Breast epithelium (tissue), 3 donors: ENCODE results near the gene MOCS2.

Source experiments
- POLR2A ChIP-seq: fragments of 450-650 bp; IDR thresholded peaks from one replicate; pipeline ENCODE4 v1.6.1; 2016; ENCODE audit warnings: antibody characterized with exemption, mild to moderate bottlenecking, moderate library complexity
- POLR2AphosphoS5 ChIP-seq, 3 donors: sonication (generic); formaldehyde crosslinking; IDR thresholded peaks; one replicate each; pipeline ENCODE4 v1.6.1; 2017; ENCODE audit warnings: antibody characterized with exemption in 3 of 3
- TF ChIP-seq, protein P1 (sequence below), 3 donors: fragments of 450-650 bp; IDR thresholded peaks; one replicate each; pipeline ENCODE4 v1.5.1; 2016 to 2017; ENCODE audit warnings: antibody characterized with exemption in 3 of 3, mild to moderate bottlenecking in 3 of 3, moderate library complexity in 3 of 3

DNA sequence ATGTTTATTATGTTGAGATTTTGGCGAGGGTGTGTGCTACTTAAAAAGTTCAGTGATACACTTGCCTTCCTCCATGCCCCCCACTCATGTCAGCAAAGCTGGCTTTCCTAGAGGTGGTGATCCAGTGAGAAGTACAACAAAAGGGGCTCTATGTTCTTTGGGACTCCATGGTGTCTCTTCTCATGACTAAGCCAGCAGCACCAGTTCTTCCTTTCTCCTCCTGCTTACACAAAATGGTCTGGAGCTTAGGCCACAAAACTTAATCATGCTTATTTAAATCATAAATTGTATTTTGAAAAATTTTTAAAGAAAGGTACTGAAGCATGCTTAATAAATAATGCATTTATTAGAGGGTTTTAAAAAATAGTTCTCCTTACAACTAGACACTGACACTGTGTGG is 22.4 kb downstream of the MOCS2 start:
- no peak for TF ChIP-seq POLR2A
- TF ChIP-seq, protein P1, sequence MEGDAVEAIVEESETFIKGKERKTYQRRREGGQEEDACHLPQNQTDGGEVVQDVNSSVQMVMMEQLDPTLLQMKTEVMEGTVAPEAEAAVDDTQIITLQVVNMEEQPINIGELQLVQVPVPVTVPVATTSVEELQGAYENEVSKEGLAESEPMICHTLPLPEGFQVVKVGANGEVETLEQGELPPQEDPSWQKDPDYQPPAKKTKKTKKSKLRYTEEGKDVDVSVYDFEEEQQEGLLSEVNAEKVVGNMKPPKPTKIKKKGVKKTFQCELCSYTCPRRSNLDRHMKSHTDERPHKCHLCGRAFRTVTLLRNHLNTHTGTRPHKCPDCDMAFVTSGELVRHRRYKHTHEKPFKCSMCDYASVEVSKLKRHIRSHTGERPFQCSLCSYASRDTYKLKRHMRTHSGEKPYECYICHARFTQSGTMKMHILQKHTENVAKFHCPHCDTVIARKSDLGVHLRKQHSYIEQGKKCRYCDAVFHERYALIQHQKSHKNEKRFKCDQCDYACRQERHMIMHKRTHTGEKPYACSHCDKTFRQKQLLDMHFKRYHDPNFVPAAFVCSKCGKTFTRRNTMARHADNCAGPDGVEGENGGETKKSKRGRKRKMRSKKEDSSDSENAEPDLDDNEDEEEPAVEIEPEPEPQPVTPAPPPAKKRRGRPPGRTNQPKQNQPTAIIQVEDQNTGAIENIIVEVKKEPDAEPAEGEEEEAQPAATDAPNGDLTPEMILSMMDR (IDR thresholded peaks at IDR 0.05) = no peak
- no peak for TF ChIP-seq POLR2AphosphoS5 (IDR thresholded peaks at IDR 0.05)
